BE2C (cell line): Measurements from ENCODE around the gene GPBP1L1.
"Not testable (repeated sequence)": the region's sequence is repeated elsewhere in the genome, so short reads cannot be mapped to it uniquely, and the experiment has no call there.

Source experiments
- DNase-seq: peaks from one replicate; pipeline ENCODE4 v3.0.0-alpha.2; 2020
- H3K27me3 ChIP-seq: fragments of 250-450 bp; sonication (Bioruptor Pico); 2 replicates; pipeline ENCODE4 v1.5.1; 2020; ENCODE audit warnings: mild to moderate bottlenecking
- H3K36me3 ChIP-seq: fragments of 250-450 bp; sonication (Bioruptor Pico); 2 replicates; pipeline ENCODE4 v1.5.1; 2020; ENCODE audit warnings: mild to moderate bottlenecking
- H3K4me1 ChIP-seq: fragments of 250-450 bp; sonication (Bioruptor Pico); 2 replicates; pipeline ENCODE4 v1.5.1; 2020
- H3K4me3 ChIP-seq: 2 replicates; pipeline ENCODE4 v1.5.1; 2011; ENCODE audit warnings: low read depth, low read length
- H3K9me3 ChIP-seq: fragments of 250-450 bp; sonication (Bioruptor Pico); 2 replicates; pipeline ENCODE4 v1.5.1; 2020
- TF ChIP-seq, protein P1 (sequence below): IDR thresholded peaks from 2 replicates; pipeline ENCODE4 v1.5.1; 2012; ENCODE audit warnings: mild to moderate bottlenecking, low read depth, low read length

GPBP1L1 gene

DNA sequence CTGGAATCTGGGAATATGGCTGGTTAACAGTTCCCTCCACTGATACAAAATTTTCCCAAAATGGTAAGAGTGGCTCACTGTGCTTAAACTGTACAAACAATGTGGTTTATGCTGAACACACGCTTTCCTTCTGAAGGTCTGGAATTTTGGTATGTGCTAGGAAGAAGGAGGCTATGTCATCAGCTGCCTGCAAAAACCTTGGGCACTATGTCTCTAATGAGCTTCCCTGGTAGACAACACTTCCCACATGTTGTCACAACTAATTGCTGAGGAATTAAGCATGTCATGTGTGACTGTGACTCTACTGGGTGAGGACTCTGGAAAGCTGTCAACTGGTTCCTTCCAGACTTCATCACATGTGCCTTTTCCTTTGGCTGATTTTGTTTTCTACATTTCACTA, 34.9 kb upstream of the GPBP1L1 start:
- TF ChIP-seq, protein P1, sequence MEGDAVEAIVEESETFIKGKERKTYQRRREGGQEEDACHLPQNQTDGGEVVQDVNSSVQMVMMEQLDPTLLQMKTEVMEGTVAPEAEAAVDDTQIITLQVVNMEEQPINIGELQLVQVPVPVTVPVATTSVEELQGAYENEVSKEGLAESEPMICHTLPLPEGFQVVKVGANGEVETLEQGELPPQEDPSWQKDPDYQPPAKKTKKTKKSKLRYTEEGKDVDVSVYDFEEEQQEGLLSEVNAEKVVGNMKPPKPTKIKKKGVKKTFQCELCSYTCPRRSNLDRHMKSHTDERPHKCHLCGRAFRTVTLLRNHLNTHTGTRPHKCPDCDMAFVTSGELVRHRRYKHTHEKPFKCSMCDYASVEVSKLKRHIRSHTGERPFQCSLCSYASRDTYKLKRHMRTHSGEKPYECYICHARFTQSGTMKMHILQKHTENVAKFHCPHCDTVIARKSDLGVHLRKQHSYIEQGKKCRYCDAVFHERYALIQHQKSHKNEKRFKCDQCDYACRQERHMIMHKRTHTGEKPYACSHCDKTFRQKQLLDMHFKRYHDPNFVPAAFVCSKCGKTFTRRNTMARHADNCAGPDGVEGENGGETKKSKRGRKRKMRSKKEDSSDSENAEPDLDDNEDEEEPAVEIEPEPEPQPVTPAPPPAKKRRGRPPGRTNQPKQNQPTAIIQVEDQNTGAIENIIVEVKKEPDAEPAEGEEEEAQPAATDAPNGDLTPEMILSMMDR: no peak
- Histone ChIP-seq H3K9me3 (no peaks in the 10 kb centered on the region), H3K4me1 (no peaks in the 10 kb centered on the region), H3K27me3 (no peaks in the 10 kb centered on the region), H3K4me3 (no peak overlapping the region), H3K36me3 (no peaks in the 10 kb centered on the region)
- no peak for DNase-seq

DNA sequence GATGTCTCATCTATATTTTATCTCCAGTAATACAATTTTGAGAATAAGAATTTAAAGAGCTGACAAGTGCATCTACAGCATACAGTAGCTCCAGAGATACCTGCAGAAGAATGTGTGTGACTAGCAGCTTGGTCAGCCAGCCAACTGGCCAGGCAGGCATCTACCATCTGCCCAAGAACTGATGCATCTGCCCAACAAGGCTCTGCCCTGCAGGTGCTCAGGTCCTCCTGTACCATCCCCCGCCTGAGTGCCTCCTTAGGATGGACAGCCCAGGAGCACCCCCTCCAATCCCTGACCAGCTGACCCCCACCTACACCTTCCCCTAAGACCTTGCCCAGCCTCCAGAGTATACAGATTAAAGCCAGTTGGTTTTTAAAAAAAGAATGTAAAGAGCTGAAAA, 32.0 kb upstream of the GPBP1L1 start:
- Histone ChIP-seq H3K27me3 (no peaks in the 10 kb centered on the region), H3K4me3 (no peak overlapping the region), H3K4me1 (no peaks in the 10 kb centered on the region), H3K36me3 (no peaks in the 10 kb centered on the region), H3K9me3 (no peaks in the 10 kb centered on the region)
- no peak for DNase-seq
- TF ChIP-seq, protein P1: no peak

DNA sequence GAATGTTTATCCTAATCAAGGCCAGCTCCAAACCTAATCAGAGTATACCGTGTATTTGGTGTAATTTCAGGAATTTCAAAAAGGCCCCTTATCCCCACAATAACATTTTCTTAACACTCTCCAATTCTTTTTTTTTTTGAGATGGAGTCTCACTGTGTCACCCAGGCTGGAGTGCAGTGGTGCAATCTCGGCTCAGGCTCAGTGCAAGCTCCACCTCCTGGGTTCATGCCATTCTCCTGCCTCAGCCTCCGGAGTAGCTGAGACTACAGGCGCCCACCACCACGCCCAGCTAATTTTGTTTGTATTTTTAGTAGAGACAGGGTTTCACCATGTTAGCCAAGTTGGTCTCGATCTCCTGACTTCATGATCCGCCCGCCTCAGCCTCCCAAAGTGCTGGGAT, 31.1 kb upstream of the GPBP1L1 start:
- not testable (repeated sequence) for H3K4me1 ChIP-seq, H3K9me3 ChIP-seq, H3K27me3 ChIP-seq, H3K36me3 ChIP-seq, H3K4me3 ChIP-seq, DNase-seq

DNA sequence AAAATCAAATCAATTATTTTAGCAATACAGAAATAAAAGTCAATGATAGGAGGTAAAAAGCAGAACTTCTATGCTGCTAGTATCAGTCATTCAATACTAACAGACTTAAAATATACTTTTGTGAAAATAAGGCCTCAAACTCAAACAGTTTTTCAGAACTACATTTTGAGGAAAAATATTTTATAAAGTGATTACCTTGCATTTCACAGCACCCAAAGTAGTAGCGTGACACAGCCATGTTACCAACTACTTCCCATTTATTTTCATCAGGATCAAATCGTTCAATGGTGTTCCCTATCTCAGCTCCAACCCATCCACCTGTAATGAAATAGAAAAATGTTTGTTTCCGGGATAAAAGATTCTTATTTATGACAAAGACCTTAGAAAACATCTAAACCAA, 30.4 kb upstream of the GPBP1L1 start:
- Histone ChIP-seq H3K4me1 (no peaks in the 10 kb centered on the region), H3K9me3 (no peaks in the 10 kb centered on the region), H3K36me3 (no peaks in the 10 kb centered on the region), H3K27me3 (no peaks in the 10 kb centered on the region), H3K4me3 (no peak overlapping the region)
- TF ChIP-seq, protein P1: no peak
- DNase-seq: no peak

DNA sequence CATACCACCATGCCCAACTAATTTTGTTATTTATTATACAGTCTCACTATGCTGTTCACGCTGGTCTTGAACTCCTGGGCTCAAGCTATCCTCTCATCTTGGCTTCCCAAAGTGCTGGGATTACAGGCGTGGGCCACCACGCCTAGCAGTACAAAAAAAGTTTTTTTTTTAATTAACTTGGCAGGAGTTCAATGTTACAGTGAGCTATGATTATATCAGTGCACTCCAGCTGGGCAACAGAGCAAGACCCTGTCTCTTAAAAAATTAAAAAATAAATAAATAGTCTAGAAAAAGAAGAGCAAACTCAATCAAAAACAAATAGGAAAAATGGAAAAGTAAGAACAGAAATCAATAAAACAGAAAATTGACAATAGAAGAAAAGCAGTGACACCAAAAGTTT, 27.4 kb upstream of the GPBP1L1 start:
- Histone ChIP-seq H3K27me3 (no peaks in the 10 kb centered on the region), H3K4me1 (no peaks in the 10 kb centered on the region), H3K9me3 (no peaks in the 10 kb centered on the region), H3K4me3 (no peak overlapping the region), H3K36me3 (no peaks in the 10 kb centered on the region)
- TF ChIP-seq, protein P1: no peak
- DNase-seq: no peak

DNA sequence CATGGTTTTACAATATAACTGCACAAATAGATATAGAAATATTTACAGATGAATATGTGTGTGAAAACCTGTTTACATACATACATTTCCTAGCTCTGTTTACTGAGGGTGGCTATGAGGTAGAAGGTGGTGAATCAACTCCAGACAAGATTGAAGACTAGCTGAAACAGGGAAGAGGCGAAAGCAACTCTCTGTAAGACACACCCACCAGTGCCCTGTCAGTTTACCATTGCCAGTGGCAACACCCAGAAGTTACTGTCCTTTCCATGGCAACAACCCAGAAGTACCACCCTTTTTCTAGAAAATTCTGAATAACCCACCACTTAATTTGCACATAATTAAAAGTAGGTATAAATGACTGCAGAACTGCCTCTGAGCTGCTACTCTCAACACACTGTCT, 18.3 kb upstream of the GPBP1L1 start:
- DNase-seq: no peak
- Histone ChIP-seq H3K36me3 (no peaks in the 10 kb centered on the region), H3K9me3 (no peaks in the 10 kb centered on the region), H3K27me3 (no peaks in the 10 kb centered on the region), H3K4me3 (no peak overlapping the region), H3K4me1 (no peaks in the 10 kb centered on the region)
- TF ChIP-seq, protein P1: no peak

DNA sequence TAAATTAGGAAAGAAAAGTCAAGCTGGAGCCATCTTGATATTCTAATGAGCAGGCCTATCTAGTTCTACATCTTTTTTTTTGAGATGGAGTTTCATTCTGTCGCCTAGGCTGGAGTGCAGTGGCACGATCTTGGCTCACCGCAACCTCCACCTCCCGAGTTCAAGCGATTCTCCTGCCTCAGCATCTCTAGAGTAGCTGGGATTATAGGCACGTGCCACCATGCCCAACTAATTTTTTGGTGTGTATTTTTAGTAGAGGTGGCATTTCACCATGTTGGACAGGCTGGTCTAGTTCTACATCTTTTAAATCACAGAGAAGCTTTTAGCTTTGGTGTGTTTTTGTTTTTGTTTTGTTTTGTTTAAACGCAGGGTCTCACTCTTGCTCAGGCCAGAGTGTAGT, 8.5 kb upstream of the GPBP1L1 start:
- no peaks in the 10 kb centered on the region for H3K27me3 ChIP-seq
- TF ChIP-seq, protein P1: no peak
- no peaks in the 10 kb centered on the region for H3K4me1 ChIP-seq
- no peaks in the 10 kb centered on the region for H3K9me3 ChIP-seq
- no peaks in the 10 kb centered on the region for H3K36me3 ChIP-seq
- H3K4me3 ChIP-seq: no peak overlapping the region
- DNase-seq: no peak

DNA sequence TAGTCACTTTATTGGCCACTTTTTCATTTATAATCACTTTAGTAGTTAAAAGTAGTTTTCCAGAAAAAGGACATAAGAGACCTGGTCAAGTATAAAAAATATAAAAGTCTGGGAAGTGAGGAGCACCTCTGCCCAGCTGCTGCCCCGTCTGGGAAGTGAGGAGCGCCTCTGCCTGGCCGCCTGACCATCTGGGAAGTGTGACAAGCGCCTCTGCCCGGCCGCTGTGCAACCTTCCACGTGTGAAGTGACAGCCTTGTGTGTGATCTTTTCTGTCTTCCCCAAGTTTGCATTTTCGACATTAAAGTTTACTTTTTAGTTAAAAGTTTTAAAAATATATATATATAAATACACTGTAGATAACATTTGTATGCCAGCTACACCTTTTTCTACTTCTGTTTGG, 7.5 kb upstream of the GPBP1L1 start:
- not testable (repeated sequence) for H3K9me3 ChIP-seq, H3K4me3 ChIP-seq, H3K27me3 ChIP-seq, H3K4me1 ChIP-seq, H3K36me3 ChIP-seq, DNase-seq
